HG02642 (cell line): ENCODE results near the gene PPP2R3A.
"Not testable (repeated sequence)": the region's sequence is repeated elsewhere in the genome, so short reads cannot be mapped to it uniquely, and the experiment has no call there.

ENCODE experiments used
- ATAC-seq: cut with Tn5 transposase; IDR thresholded peaks from one replicate; pipeline ENCODE4 v1.9.1; 2021; ENCODE audit warnings: mild to moderate bottlenecking; ENCODE audit not compliant: unreplicated experiment, poor library complexity

PPP2R3A gene

GRCh38 chr3:136083641-136084382, 118.3 kb downstream of the PPP2R3A start:
- not testable (repeated sequence) for ATAC-seq

GRCh38 chr3:136085067-136085466, 119.5 kb downstream of the PPP2R3A start:
- ATAC-seq = not testable (repeated sequence)

DNA sequence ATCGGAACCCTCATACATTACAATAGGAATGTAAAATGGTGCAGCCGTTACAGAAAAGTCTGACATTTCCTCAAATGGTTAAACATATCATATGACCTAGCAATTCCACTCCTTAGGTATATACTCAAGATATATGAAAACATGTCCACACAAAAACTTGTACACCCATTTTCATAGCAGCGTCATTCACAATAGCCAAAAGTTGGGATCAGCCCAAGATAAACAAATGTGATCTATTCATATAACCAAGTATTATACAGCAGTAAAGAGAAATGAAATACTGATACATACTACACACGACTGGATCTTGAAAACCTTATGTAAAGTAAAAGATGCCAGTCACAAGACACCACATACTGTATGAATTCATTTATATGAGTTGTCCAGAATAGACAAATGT, 128.2 kb downstream of the PPP2R3A start:
- ATAC-seq = no peak

DNA sequence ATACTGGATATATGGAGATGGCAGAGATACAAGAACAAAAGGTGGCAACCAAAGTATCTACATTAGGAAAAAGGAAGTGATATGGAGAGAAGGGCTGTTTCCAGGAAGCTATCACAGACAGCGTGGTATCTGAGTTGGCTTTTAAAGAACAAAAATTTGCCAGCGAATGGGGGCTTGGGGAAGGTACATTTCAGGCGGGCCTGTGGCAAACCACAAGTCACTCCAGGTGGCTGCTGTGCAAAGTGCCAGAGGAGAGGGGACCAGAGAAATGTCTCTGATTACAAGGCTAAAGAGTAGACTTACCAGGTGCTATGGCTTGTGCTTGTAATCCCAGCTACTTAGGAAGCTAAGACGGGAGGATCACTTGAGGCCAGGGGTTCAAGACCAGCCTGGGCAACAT, 139.5 kb downstream of the PPP2R3A start:
- ATAC-seq = no peak

- no peak for ATAC-seq
Measured at GRCh38 chr3:136106101-136106500, 140.6 kb downstream of the PPP2R3A start.

- peak; percentile 90 for ATAC-seq
Measured at GRCh38 chr3:136109499-136109898, 144.0 kb downstream of the PPP2R3A start.

DNA sequence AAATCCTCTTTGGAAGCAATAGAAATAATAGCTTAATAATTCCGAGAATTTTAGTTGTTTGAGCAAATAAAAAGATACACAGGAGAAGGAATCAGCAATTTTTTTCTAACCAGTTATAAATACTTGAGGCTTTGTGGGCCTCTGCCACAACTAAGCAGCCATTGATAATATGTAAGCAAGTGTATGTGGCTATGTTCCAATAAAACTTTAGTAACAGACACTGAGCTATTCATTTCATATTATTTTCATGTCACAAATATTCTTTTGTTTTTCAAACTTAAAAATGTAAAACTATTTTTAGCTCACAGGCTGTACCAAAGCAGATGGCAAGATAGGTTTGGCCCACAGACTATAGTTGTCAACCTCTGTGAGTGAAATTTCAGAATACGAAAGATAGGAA, 145.0 kb downstream of the PPP2R3A start:
- ATAC-seq = no peak

DNA sequence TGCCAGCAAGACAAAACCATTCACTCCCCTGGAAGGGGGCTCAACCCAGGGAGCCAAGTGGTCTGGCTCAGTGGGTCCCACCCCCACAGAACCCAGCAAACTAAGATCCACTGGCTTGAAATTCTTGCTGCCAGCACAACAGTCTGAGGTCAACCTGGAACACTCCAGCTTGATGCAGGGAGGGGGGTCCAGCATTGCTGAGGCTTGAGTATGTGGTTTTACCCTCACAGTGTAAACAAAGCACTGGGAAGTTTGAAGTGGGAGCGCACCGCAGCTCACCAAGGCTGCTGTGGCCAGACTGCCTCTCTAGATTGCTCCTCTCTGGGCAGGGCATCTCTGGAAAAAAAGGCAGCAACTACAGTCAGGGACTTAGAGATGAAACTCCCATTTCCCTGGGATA, 148.9 kb downstream of the PPP2R3A start:
- ATAC-seq = no peak

DNA sequence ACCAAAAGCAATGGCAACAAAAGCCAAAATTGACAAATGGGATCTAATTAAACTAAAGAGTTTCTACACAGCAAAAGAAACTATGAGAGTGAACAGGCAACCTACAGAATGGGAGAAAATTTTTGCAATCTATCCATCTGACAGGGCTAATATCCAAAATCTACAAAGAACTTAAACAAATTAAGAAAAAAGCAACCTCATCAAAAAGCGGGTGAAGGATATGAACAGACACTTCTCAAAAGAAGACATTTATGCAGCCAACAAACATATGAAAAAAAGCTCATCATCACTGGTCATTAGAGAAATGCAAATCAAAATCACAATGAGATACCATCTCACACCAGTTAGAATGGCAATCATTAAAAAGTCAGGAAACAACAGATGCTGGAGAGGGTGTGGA, 153.8 kb downstream of the PPP2R3A start:
- not testable (repeated sequence) for ATAC-seq

- ATAC-seq = not testable (repeated sequence)
Measured at GRCh38 chr3:136119783-136120182, 154.3 kb downstream of the PPP2R3A start.

DNA sequence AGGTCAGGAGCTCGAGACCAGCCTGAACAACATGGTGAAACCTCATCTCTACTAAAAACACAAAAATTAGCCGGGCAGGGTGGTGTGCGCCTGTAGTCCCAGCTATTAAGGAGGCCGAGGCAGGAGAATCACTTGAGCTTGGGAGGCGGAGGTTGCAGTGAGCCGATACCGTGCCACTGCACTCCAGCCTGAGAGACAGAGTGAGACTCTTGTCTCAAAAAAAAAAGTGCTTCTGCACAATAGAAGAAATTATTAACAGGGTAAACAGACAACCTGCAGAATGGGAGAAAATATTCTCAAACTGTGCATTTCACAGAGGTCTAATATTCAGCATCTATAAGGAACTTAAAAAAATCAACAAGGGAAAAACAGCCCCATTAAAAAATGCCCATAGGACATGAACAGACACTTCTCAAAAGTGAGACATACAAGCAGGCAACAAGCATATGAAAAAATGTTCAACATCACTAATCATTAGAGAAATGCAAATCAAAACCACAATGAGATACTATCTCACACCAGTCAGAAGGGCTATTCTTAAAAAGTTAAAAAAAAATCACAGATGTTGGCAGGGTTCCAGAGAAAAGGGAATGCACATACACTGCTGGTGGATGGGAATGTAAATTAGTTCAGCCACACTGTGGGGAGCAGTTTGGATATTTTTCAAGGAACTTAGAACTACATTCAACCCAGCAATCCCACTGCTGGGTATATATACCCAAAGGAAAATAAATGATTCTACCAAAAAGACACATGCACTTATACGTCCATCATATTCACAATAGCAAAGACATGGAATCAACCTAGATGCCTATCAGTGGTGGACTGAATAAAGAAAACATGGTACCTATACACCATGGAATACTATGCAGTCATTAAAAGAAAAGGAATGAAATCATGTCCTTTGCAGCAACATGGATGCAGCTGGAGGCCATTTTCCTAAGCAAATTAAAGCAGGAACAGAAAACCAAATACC, 155.1 kb downstream of the PPP2R3A start:
- peak; percentile 89 for ATAC-seq

GRCh38 chr3:136122006-136122405, 156.5 kb downstream of the PPP2R3A start:
- ATAC-seq = no peak

GRCh38 chr3:136131647-136132046, 166.1 kb downstream of the PPP2R3A start:
- ATAC-seq = not testable (repeated sequence)

- no peak for ATAC-seq
Measured at GRCh38 chr3:136134091-136134490, 168.6 kb downstream of the PPP2R3A start.

DNA sequence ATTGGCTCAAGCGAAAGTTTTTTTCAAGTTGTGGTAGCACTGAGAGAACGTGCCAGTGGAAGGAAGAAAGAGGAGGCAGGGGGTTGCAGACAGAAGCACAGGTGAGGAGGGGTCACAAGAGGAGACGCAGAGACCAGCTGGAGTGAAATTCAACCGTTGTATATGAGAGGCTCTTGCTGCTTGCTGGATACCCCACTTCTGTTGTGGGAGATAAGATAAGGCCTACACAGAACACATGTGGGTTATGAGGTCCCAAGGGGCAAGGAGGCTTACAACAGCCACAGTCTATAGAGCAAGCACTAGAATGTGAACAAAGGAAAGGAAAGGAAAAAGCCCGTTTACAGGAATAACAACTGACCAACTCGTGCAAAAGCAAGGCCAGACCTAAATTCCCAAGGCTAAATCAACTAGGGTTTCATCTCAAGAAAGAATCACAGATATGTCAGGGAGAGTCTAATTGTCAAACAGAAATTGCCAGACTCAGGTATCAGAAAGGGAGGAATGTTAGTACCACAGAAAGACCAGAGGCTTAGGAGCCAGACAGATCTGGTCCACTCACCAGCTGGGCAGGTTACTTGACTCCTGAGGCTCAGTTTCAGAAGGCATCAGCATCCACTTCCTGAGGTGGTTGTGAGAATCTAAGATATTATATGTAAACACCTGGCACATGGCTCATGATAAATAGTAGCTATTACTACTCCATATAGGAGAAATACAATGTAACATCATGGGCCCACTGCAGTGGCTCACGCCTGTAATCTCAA, 169.7 kb downstream of the PPP2R3A start:
- ATAC-seq = no peak

DNA sequence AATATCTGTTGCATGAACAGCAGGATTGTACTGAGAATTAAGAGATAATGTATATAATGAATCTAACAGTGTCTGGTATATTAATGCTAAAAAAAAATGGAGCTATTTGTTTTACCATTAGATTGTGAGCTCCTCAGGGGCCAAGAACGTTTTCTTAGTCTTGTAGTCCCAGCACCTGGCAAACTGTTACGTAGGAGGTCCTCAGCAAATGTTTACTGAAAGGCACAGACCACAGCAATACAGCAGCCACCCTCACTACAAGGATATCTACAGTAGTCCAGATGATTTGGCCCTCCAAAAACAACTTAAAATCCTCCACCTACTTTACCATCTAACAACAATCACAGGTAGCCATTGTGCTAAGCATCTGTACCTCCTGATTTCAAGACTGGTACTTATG, 170.9 kb downstream of the PPP2R3A start:
- no peak for ATAC-seq

GRCh38 chr3:136141291-136141785, 175.8 kb downstream of the PPP2R3A start:
- ATAC-seq = no peak

DNA sequence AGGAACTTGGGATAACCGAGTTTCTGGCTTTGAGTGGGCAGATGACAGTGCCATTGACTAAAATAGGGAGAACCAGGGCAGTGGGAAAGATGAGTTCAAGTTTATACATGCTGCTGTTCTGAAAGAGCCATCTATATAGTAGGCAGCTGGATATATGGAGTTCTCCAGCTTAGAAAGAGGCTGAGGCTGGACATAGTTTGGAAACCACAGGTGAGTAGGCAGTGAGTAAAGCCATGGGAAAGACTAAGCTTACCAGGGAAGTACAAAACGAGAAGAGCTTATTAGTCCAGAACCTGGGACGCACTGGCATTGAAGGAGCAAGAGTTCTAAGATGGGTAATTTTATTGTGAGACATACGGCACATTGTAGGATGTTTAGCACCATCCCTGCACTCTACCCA, 176.4 kb downstream of the PPP2R3A start:
- no peak for ATAC-seq

DNA sequence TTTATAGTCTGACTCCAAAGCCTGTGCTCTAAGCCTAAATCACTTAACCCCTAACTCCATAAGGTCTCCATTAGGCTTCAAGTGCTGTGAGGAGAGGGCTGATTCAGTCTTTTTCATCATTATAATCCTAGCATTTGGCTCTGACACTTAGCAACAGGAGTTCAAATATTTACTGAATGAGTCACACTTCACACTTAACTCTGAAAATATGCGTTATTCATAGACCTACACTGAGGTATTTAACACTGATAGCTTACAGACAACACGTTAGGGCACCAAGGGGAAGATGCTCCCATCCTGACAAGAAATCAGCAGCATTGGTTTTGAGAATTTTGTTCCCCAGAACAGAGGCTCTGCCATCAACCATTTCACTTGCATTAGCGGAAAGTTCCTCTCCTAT, 177.1 kb downstream of the PPP2R3A start:
- no peak for ATAC-seq

GRCh38 chr3:136144397-136144796, 178.9 kb downstream of the PPP2R3A start:
- ATAC-seq = not testable (repeated sequence)
